SK-N-SH (cell line): Measurements from ENCODE around the gene MAPKBP1. TPM values are rescaled to one million over a fixed set of nuclear protein-coding genes. Genes with fewer than 3 reads are reported as not detected.

Experiments
- CTCF ChIA-PET: fragments of 300-600, 350-600 bp; formaldehyde crosslinking; extraction: SDS; loops from one replicate; lab custom pipeline; 2021; lab: Yijun Ruan, JAX
- POLR2A ChIA-PET: fragments of 350-600 bp; sonication (Branson Sonifier 250); formaldehyde crosslinking; extraction: SDS; loops from one replicate; lab custom pipeline; 2020; ENCODE audit warnings: antibody characterized with exemption, inconsistent platforms; lab: Yijun Ruan, JAX
- DNase-seq: peaks from one replicate; pipeline ENCODE4 v3.0.0; 2012
- H2AFZ ChIP-seq: fragments of 200-600 bp; sonication (generic); 2 replicates; pipeline ENCODE4 v1.8.1; 2016; ENCODE audit warnings: antibody characterized with exemption, mild to moderate bottlenecking, low read depth
- H3F3A ChIP-seq: fragments of 200-600 bp; sonication (generic); replicated peaks from 2 replicates; pipeline ENCODE3; 2016; ENCODE audit warnings: antibody characterized with exemption, mild to moderate bottlenecking; ENCODE audit not compliant: insufficient read depth
- H3K27ac ChIP-seq, 2 experiments: fragments of 200-500 bp in 1 of 2; fragments of 200-600 bp in 1 of 2; sonication (Bioruptor generic) in 1 of 2; sonication (generic), shearing (Covaris generic) in 1 of 2; 2 replicates each; pipeline versions ENCODE4 v1.5.1 to v1.6.1; 2014 to 2016; ENCODE audit warnings: low read depth in 2 of 2, inconsistent platforms in 1 of 2, low read length in 1 of 2, mild to moderate bottlenecking in 1 of 2, mixed read lengths in 1 of 2
- H3K27me3 ChIP-seq: fragments of 200-600 bp; sonication (generic), shearing (Covaris generic); 2 replicates; pipeline ENCODE4 v1.6.1; 2016; ENCODE audit warnings: mixed run types; ENCODE audit not compliant: insufficient read depth
- H3K36me3 ChIP-seq, 2 experiments: fragments of 200-500 bp in 1 of 2; fragments of 200-600 bp in 1 of 2; sonication (Bioruptor generic) in 1 of 2; sonication (generic) in 1 of 2; replicated peaks in 1 of 2; 2 replicates each; pipeline versions ENCODE3 to v1.5.1; 2014 to 2016; ENCODE audit warnings: low read length in 1 of 2, mild to moderate bottlenecking in 1 of 2; ENCODE audit not compliant: insufficient read depth in 2 of 2, control insufficient read depth in 1 of 2
- H3K4me1 ChIP-seq, 2 experiments: fragments of 200-500 bp in 1 of 2; fragments of 200-600 bp in 1 of 2; sonication (Bioruptor generic) in 1 of 2; sonication (generic), shearing (Covaris generic) in 1 of 2; 2 replicates each; pipeline versions ENCODE4 v1.5.1 to v1.6.1; 2014 to 2016; ENCODE audit warnings: low read depth in 1 of 2, low read length in 1 of 2, mixed run types in 1 of 2; ENCODE audit not compliant: insufficient read depth in 2 of 2, control insufficient read depth in 1 of 2
- H3K4me2 ChIP-seq: fragments of 200-600 bp; sonication (generic), shearing (Covaris generic); 2 replicates; pipeline ENCODE4 v1.6.1; 2017; ENCODE audit warnings: mixed run types
- H3K4me3 ChIP-seq, 2 experiments: fragments of 200-500 bp in 1 of 2; fragments of 200-600 bp in 1 of 2; sonication (Bioruptor generic) in 1 of 2; sonication (generic), shearing (Covaris generic) in 1 of 2; 2 replicates each; pipeline versions ENCODE4 v1.5.1 to v1.8.1; 2014 to 2016; ENCODE audit warnings: low read depth in 2 of 2, inconsistent platforms in 1 of 2, low read length in 1 of 2, mild to moderate bottlenecking in 1 of 2, mixed read lengths in 1 of 2, moderate library complexity in 1 of 2
- H3K79me2 ChIP-seq: fragments of 200-600 bp; sonication (generic); 2 replicates; pipeline ENCODE4 v1.8.1; 2017; ENCODE audit warnings: mild to moderate bottlenecking; ENCODE audit not compliant: insufficient read depth
- H3K9ac ChIP-seq: fragments of 200-600 bp; sonication (generic); 2 replicates; pipeline ENCODE4 v1.6.1; 2017; ENCODE audit warnings: mixed run types
- H3K9me2 ChIP-seq: fragments of 200-600 bp; sonication (generic); 2 replicates; pipeline ENCODE4 v1.6.1; 2017; ENCODE audit warnings: mixed run types
- H3K9me3 ChIP-seq: fragments of 200-600 bp; sonication (generic); 2 replicates; pipeline ENCODE4 v1.6.1; 2017; ENCODE audit warnings: mixed run types, mild to moderate bottlenecking, moderate library complexity
- H4K20me1 ChIP-seq: fragments of 200-600 bp; sonication (generic); 2 replicates; pipeline ENCODE4 v1.6.1; 2017; ENCODE audit warnings: mild to moderate bottlenecking, mixed run types; ENCODE audit not compliant: insufficient read depth
- CHD2 ChIP-seq: fragments of 150-350 bp; IDR thresholded peaks from 2 replicates; pipeline ENCODE4 v1.6.1; 2018; ENCODE audit warnings: low read length; ENCODE audit not compliant: partially characterized antibody
- FOSL2 ChIP-seq: IDR thresholded peaks from 2 replicates; pipeline ENCODE4 v1.4.0; 2012; ENCODE audit warnings: low read depth, mild to moderate bottlenecking, moderate library complexity, borderline replicate concordance
- GATA2 ChIP-seq: sonication (generic); formaldehyde crosslinking; IDR thresholded peaks from 2 replicates; pipeline ENCODE4 v1.5.0; 2020; ENCODE audit warnings: mild to moderate bottlenecking, missing genetic modification reagents
- JUND ChIP-seq: IDR thresholded peaks from 2 replicates; pipeline ENCODE4 v1.4.0; 2012
- MXI1 ChIP-seq: IDR thresholded peaks from 2 replicates; pipeline ENCODE4 v1.6.1; 2012; ENCODE audit warnings: mild to moderate bottlenecking, low read depth, low read length, improper control_type of control experiment
- NFIC ChIP-seq: IDR thresholded peaks from 2 replicates; pipeline ENCODE4 v1.4.0; 2012; ENCODE audit warnings: borderline replicate concordance
- RAD21 ChIP-seq: IDR thresholded peaks from 2 replicates; pipeline ENCODE4 v1.6.1; 2012; ENCODE audit warnings: mild to moderate bottlenecking, low read length
- RCOR1 ChIP-seq: fragments of 150-350 bp; IDR thresholded peaks from 2 replicates; pipeline ENCODE4 v1.6.1; 2017; ENCODE audit warnings: antibody characterized with exemption, low read length
- TCF12 ChIP-seq: IDR thresholded peaks from 2 replicates; pipeline ENCODE4 v1.4.0; 2012
- WGBS: methylation state at CpG from one replicate; pipeline ENCODE4 v1.1.6; 2017; ENCODE audit warnings: low lambda C conversion rate; 5-methylcytosine and 5-hydroxymethylcytosine counted together
- polyA plus RNA-seq, 3 experiments: library from polyadenylated mRNA; depleted of rRNA; stranded (reverse); fragments of >200 nt; gene quantifications; 2 replicates each; pipeline ENCODE4 v1.2.3, GENCODE V29; 2012
- TF ChIP-seq, protein P1 (sequence below): fragments of 200-600 bp; sonication (generic); IDR thresholded peaks from 2 replicates; pipeline ENCODE4 v1.6.1; 2017; ENCODE audit warnings: antibody characterized with exemption, mild to moderate bottlenecking, moderate library complexity
- TF ChIP-seq, protein P2 (sequence below): IDR thresholded peaks from 2 replicates; pipeline ENCODE4; 2012
- TF ChIP-seq, protein P3 (sequence below): IDR thresholded peaks from 2 replicates; pipeline ENCODE4 v1.4.0; 2012; ENCODE audit warnings: low read depth

The MAPKBP1 gene
- polyA plus RNA-seq, 1 of the 3 experiments (the other 2 are of a cell fraction): 5.2 TPM

DNA sequence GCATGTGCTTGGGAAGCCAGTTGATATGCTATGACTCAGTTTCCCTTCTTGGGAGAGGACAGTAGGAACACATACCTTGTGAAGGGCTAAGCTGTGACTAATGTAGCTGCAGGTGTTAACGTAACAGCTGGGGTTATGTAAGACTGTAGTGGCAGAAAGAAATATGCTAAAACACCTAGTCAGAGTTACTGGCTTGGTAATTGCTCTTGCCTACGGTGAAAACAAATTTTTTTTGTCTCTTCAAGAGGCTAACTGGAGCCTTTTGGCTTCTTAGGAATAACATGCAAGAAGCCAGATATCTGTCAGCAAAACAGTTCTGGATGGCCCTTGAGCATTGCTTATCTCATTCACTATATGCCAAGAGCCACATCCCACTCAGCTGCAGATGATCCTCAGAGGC lies 1.4 kb downstream of the MAPKBP1 start:
- Histone ChIP-seq H4K20me1 (no peaks in the 10 kb centered on the region), H2AFZ (no peak overlapping the region), H3K4me3 (peak overlapping the region; percentile 76 to 88), H3K27ac (no peak overlapping the region), H3K4me1 (peaks cover 23 to 36% of the 10 kb centered on the region in 2 experiments), H3K9me3 (no peaks in the 10 kb centered on the region), H3K4me2 (peak overlapping the region; percentile 97), H3F3A (peaks cover 28% of the 10 kb centered on the region), H3K79me2 (peaks cover 51% of the 10 kb centered on the region), H3K9me2 (no peaks in the 10 kb centered on the region), H3K27me3 (no peaks in the 10 kb centered on the region), H3K9ac (peak overlapping the region; percentile 79; the same call in 1 of the 2 replicates), H3K36me3 (peaks cover 0 to 8% of the 10 kb centered on the region in 2 experiments)
- TF ChIP-seq GATA2 (CRISPR knock-in tag): no peak
- TF ChIP-seq, protein P1, sequence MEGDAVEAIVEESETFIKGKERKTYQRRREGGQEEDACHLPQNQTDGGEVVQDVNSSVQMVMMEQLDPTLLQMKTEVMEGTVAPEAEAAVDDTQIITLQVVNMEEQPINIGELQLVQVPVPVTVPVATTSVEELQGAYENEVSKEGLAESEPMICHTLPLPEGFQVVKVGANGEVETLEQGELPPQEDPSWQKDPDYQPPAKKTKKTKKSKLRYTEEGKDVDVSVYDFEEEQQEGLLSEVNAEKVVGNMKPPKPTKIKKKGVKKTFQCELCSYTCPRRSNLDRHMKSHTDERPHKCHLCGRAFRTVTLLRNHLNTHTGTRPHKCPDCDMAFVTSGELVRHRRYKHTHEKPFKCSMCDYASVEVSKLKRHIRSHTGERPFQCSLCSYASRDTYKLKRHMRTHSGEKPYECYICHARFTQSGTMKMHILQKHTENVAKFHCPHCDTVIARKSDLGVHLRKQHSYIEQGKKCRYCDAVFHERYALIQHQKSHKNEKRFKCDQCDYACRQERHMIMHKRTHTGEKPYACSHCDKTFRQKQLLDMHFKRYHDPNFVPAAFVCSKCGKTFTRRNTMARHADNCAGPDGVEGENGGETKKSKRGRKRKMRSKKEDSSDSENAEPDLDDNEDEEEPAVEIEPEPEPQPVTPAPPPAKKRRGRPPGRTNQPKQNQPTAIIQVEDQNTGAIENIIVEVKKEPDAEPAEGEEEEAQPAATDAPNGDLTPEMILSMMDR: no peak
- 96% methylated on average over 2 of the region's 2 CpGs for WGBS
- DNase-seq: no peak
- POLR2A ChIA-PET: no interaction called here
- CTCF ChIA-PET: interaction anchor here (1.4 to 6.9 kb wide), 5 partner anchors 8 to 127 kb away, joined by 4 to 114 read pairs (median 34); no protein-coding TSS in a partner anchor

DNA sequence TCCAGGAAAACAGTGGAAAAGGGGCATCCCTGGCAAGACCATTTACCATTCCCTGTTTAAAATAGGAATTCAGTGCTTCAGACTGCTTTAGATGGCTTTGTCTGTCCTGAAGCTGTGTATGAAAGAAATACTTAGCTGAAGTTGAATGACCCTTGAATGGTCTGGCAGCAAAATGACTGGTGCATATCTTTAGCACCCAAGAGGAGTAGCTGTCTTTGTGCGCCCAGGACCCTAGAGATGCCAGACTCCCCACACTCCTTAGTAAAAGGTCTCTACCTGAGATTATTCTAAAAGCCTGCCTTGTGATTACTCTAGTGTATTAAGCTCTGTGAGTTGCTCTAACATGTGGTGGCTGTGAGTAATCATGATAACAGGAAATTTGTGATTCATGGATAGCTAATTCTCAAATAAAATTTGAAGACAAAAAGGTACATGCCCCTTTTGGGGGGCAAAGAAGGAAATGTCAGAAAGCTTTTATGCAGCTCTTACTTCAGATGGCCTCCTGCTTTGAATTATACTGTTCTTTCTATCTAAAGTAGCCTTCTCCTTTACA lies 3.2 kb downstream of the MAPKBP1 start:
- Histone ChIP-seq H3K79me2 (peaks cover 65% of the 10 kb centered on the region), H3K4me2 (peak overlapping the region; percentile 97), H3K27ac (peak overlapping the region in 1 of 2 experiments; percentile 58; a peak in 2 of 4 replicates), H3K4me3 (no peak overlapping the region; a peak in 1 of 4 replicates), H3F3A (peaks cover 22% of the 10 kb centered on the region), H4K20me1 (no peaks in the 10 kb centered on the region), H3K9ac (peak overlapping the region; percentile 22; the same call in 1 of the 2 replicates), H3K9me2 (no peaks in the 10 kb centered on the region), H3K36me3 (no peaks in the 10 kb centered on the region), H3K27me3 (no peaks in the 10 kb centered on the region), H2AFZ (no peak overlapping the region), H3K9me3 (no peaks in the 10 kb centered on the region), H3K4me1 (peaks cover 23 to 36% of the 10 kb centered on the region in 2 experiments)
- WGBS: 89% methylated on average over 1 of the region's 1 CpG
- TF ChIP-seq MXI1: no peak
- no peak for TF ChIP-seq NFIC
- TF ChIP-seq JUND: peak; percentile 31; the same call in 1 of the 2 replicates
- TF ChIP-seq CHD2: no peak
- TF ChIP-seq RAD21: no peak
- TF ChIP-seq TCF12: peak; percentile 62
- TF ChIP-seq, protein P2, sequence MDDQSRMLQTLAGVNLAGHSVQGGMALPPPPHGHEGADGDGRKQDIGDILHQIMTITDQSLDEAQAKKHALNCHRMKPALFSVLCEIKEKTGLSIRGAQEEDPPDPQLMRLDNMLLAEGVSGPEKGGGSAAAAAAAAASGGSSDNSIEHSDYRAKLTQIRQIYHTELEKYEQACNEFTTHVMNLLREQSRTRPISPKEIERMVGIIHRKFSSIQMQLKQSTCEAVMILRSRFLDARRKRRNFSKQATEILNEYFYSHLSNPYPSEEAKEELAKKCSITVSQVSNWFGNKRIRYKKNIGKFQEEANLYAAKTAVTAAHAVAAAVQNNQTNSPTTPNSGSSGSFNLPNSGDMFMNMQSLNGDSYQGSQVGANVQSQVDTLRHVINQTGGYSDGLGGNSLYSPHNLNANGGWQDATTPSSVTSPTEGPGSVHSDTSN: peak; percentile 22; the same call in 1 of the 2 replicates
- TF ChIP-seq RCOR1: no peak
- TF ChIP-seq FOSL2: peak; percentile 66; the same call in 1 of the 2 replicates
- TF ChIP-seq, protein P3, sequence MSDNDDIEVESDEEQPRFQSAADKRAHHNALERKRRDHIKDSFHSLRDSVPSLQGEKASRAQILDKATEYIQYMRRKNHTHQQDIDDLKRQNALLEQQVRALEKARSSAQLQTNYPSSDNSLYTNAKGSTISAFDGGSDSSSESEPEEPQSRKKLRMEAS: peak; percentile 65; the same call in 1 of the 2 replicates
- ChIA-PET POLR2A (no interaction called here), CTCF (interaction anchor here (1.3 to 6.9 kb wide), 6 partner anchors 17 to 312 kb away, joined by 3 to 77 read pairs (median 4); no protein-coding TSS in a partner anchor)
- no peak for DNase-seq
